Activated T-cell treated with anti-CD3 and anti-CD28 coated beads, Interleukin-2, amount 50 U/mL, for 72 hours (primary cell): ENCODE measurements around the gene OCEL1. TPM values are rescaled to one million over a fixed set of nuclear protein-coding genes. Genes with fewer than 3 reads are reported as not detected.
"Not testable (repeated sequence)": the region's sequence is repeated elsewhere in the genome, so short reads cannot be mapped to it uniquely, and the experiment has no call there.

ENCODE experiments used
- ATAC-seq, 2 donors: fragments of 150-1000 bp; cut with Tn5 transposase; replicated peaks in 1 of 2; 2 replicates each; pipeline ENCODE4 v1.10.0; 2021; ENCODE audit warnings: moderate library complexity in 2 of 2, mild to moderate bottlenecking in 1 of 2
- DNase-seq, 2 donors: peaks; one replicate each; pipeline ENCODE4 v3.0.0; 2021 to 2022; ENCODE audit warnings: mixed read lengths in 1 of 2
- H3K27ac Mint-ChIP-seq: one replicate; pipeline ENCODE4 v1.8.0; 2022; ENCODE audit warnings: mild to moderate bottlenecking, moderate library complexity, mixed read lengths
- H3K27me3 Mint-ChIP-seq: one replicate; pipeline ENCODE4 v1.8.0; 2022; ENCODE audit warnings: low read depth, mixed read lengths
- H3K36me3 Mint-ChIP-seq, 2 donors: one replicate each; pipeline ENCODE4 v1.8.0; 2022; ENCODE audit warnings: mixed read lengths in 2 of 2, mild to moderate bottlenecking in 1 of 2; ENCODE audit not compliant: insufficient read depth in 2 of 2
- H3K4me1 Mint-ChIP-seq: one replicate; pipeline ENCODE4 v1.8.0; 2022; ENCODE audit warnings: low read depth, mixed read lengths
- H3K4me3 Mint-ChIP-seq, 2 donors: one replicate each; pipeline ENCODE4 v1.8.0; 2022; ENCODE audit warnings: mild to moderate bottlenecking in 2 of 2, mixed read lengths in 2 of 2, moderate library complexity in 2 of 2
- H3K9me3 Mint-ChIP-seq, 2 donors: one replicate each; pipeline ENCODE4 v1.8.0; 2022; ENCODE audit warnings: mixed read lengths in 2 of 2
- total RNA-seq, 2 donors: library from RNA; stranded (reverse); gene quantifications; one replicate each; pipeline ENCODE4 v1.2.3, GENCODE V29; 2022

Gene OCEL1
- total RNA-seq, 2 donors from 2014 or later: 19.3 to 19.4 TPM

DNA sequence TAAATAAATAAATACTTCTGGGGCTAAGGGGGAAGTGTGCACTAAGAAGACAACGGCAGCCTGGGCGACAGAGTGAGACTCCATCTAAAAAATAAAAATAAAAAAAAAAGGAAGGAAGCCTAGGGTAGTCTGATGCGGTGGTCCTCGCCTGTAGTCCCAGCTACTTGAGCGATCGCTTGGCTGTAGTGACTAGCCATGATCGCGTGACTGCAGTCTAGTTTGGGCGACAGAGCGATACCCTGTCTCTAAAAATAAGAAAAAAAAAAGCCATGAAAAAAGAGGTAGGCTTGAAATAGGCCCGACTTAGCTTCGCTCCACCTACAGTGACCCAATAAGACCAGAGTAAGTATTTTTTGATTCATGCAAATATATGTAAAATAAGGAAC lies 40.6 kb downstream of the OCEL1 start:
- H3K9me3 Mint-ChIP-seq: no peaks in the 10 kb centered on the region
- peaks cover 5 to 11% of the 10 kb centered on the region in 2 donors for H3K36me3 Mint-ChIP-seq
- peak overlapping the region; percentile 88 to 93 for H3K4me3 Mint-ChIP-seq
- H3K27me3 Mint-ChIP-seq: no peaks in the 10 kb centered on the region
- H3K4me1 Mint-ChIP-seq: peaks cover 24% of the 10 kb centered on the region
- peak overlapping the region; percentile 95 for H3K27ac Mint-ChIP-seq
- no peak for ATAC-seq
- no peak for DNase-seq

DNA sequence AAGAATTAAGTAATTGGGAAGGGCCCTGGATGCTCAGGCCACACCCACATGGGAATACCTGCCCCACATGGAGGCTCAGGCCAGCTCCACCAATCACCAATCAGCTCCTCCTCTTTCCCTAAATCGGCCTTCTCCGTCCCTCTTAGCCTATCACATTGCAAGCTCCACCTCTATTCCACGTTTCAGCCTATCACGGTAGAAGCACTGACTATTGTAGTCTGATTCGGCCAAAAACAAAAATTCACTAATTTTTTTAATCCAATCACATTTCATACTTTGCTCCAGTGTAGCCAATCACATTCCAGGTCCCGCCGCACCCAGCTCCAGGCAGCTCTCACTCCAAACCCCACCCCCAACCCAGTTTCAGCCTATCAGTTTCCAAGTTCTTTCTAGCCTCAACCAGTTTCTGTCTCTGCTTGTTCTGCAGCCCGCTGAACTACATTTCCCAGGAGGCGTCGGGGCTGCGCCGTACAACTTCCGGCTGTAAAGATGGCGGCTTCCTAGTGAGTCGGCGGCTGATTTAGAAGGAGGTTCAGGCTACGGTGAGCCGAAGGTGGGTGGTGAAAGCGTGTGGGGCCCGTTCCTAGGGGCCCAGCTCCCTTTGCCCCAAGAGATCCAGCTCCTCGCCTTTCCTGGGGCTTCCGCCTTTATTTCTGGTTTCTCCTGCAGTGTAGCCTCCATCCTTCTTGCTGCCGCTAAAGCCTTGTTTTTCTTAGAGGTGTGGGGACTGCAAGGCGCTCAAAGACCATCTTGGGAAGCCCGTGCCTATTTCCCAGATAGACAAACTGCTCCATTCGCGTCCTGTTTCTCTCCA lies 41.2 kb downstream of the OCEL1 start, which contains the start of gene BABAM1:
Gene BABAM1, plus strand, starts transcription at position 469 of the 814 bp plus-strand sequence. CDS start 1,364 bp downstream, outside the sequence.
- peak; percentile 93 to 94 for ATAC-seq
- H3K27me3 Mint-ChIP-seq: no peaks in the 10 kb centered on the region
- H3K4me3 Mint-ChIP-seq: peak within 1 kb of the TSS; percentile 88 to 93
- H3K9me3 Mint-ChIP-seq: no peaks in the 10 kb centered on the region
- H3K4me1 Mint-ChIP-seq: peaks cover 24% of the 10 kb centered on the region
- H3K36me3 Mint-ChIP-seq: peaks cover 5 to 11% of the 10 kb centered on the region in 2 donors
- peak; percentile 94 to 98 for DNase-seq
- peak within 1 kb of the TSS; percentile 95 for H3K27ac Mint-ChIP-seq

DNA sequence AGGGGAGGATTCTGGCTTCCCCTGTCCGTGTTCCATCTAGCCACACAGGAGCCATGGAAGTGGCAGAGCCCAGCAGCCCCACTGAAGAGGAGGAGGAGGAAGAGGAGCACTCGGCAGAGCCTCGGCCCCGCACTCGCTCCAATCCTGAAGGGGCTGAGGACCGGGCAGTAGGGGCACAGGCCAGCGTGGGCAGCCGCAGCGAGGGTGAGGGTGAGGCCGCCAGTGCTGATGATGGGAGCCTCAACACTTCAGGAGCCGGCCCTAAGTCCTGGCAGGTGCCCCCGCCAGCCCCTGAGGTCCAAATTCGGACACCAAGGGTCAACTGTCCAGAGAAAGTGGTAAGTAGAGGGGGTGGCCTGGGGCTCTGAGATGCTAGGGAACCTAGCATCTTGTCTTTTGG lies 42.7 kb downstream of the OCEL1 start:
- Mint-ChIP-seq H3K9me3 (no peaks in the 10 kb centered on the region), H3K36me3 (peaks cover 5 to 13% of the 10 kb centered on the region in 2 donors), H3K27me3 (no peaks in the 10 kb centered on the region), H3K27ac (no peak overlapping the region), H3K4me1 (peaks cover 24% of the 10 kb centered on the region), H3K4me3 (peak overlapping the region; percentile 88 to 93)
- ATAC-seq (no peak), DNase-seq (no peak)

DNA sequence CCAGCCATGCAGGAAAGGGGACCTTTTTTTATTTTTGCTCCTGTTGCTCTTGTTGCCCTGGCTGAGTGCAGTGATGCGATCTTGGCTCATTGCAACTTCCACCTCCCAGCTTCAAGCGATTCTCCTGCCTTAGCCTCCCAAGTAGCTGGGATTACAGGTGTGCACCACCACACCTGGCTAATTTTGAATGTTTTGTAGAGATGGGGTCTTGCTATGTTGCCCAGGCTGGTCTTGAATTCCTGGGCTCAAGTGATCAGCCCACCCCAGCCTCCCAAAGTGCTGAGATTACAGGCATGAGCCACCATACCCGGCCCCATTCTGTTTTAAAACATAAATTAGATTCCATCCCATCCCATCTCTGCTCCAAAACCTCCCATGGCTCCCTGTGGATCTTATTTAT lies 48.9 kb downstream of the OCEL1 start:
- not testable (repeated sequence) for H3K27ac Mint-ChIP-seq, ATAC-seq, H3K27me3 Mint-ChIP-seq, DNase-seq, H3K4me3 Mint-ChIP-seq, H3K9me3 Mint-ChIP-seq, H3K4me1 Mint-ChIP-seq
- peaks cover 5 to 16% of the 10 kb centered on the region in 2 donors for H3K36me3 Mint-ChIP-seq

DNA sequence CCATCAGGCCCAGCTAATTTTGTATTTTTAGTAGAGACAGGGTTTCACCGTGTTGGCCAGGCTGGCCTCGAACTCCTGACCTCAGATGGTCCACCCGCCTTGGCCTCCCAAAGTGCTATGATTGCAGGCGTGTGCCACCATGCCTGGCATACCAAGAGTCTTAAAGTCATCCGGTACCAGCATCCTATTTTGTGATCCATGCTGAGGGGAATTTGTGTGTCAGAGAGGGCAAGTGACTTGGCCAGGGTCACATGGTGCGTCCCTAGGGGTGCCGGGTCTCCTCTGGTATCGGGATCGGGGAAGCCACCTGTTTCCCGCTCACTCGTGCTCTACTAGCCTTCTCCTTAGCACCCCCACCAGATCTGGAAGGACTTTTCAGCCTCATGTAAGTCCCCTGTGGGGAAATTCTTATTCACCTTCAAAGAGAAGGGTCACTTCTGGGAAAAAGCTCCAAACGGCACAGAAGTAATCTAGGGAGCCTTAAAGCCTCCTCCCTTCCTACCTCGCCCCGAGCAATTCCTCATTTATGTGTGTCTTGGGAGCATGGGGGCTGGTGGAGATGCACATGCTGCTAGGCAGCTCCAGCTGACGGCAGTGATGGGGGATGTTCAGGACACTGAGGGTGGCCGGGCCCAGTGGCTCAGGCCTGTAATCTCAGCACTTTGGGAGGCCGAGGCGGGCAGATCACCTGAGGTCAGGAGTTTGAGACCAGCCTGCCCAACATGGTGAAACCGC lies 49.6 kb downstream of the OCEL1 start:
- Mint-ChIP-seq H3K4me3 (no peak overlapping the region), H3K9me3 (no peaks in the 10 kb centered on the region), H3K4me1 (no peaks in the 10 kb centered on the region), H3K27ac (no peak overlapping the region), H3K27me3 (no peaks in the 10 kb centered on the region), H3K36me3 (peaks cover 3 to 10% of the 10 kb centered on the region in 2 donors)
- DNase-seq (no peak), ATAC-seq (no peak)

Other genes starting within 250 kb of the OCEL1 start
- under 1 TPM; 0.28 to 0.43 TPM for gene CPAMD8, start 199.4 kb upstream of the OCEL1 start, total RNA-seq
- gene HAUS8, start 150.8 kb upstream of the OCEL1 start, total RNA-seq: 10 to 100 TPM; 37.3 to 45.6 TPM
- gene MYO9B, start 150.4 kb upstream of the OCEL1 start, total RNA-seq: 100 to 1,000 TPM; 106 to 135 TPM
- 10 to 100 TPM; 27.2 to 32.8 TPM for gene USE1, start 10.9 kb upstream of the OCEL1 start, total RNA-seq
- gene NR2F6, start 19.7 kb downstream of the OCEL1 start, total RNA-seq: 1 to 10 TPM; 4.7 to 6.4 TPM
- under 1 TPM; 0.19 to 0.46 TPM for gene USHBP1, start 38.5 kb downstream of the OCEL1 start, total RNA-seq
- 10 to 100 TPM; 86.6 to 96.1 TPM for gene BABAM1, start 41.2 kb downstream of the OCEL1 start, total RNA-seq
- 1 to 10 TPM; 5.8 to 8.9 TPM for gene ANKLE1, start 55.7 kb downstream of the OCEL1 start, total RNA-seq
- gene ABHD8, start 77.2 kb downstream of the OCEL1 start, total RNA-seq: 10 to 100 TPM; 16.1 to 16.6 TPM
- 10 to 100 TPM; 75.0 to 75.8 TPM for gene MRPL34, start 79.6 kb downstream of the OCEL1 start, total RNA-seq
- 10 to 100 TPM; 29.6 to 40.2 TPM for gene DDA1, start 83.3 kb downstream of the OCEL1 start, total RNA-seq
- 10 to 100 TPM; 11.1 to 13.7 TPM for gene ANO8, start 108.6 kb downstream of the OCEL1 start, total RNA-seq
- 10 to 100 TPM; 26.0 to 39.1 TPM for gene GTPBP3, start 111.3 kb downstream of the OCEL1 start, total RNA-seq
- not detected for gene PLVAP, start 151.1 kb downstream of the OCEL1 start, total RNA-seq
- 1 to 10 TPM; 2.2 to 2.8 TPM for gene CCDC194, start 168.0 kb downstream of the OCEL1 start, total RNA-seq
- gene BST2, start 179.4 kb downstream of the OCEL1 start, total RNA-seq: 10 to 100 TPM; 40.9 to 75.0 TPM
- 10 to 100 TPM; 32.4 to 38.4 TPM for gene MVB12A, start 193.8 kb downstream of the OCEL1 start, total RNA-seq
- not detected for gene TMEM221, start 222.4 kb downstream of the OCEL1 start, total RNA-seq
- not detected for gene NXNL1, start 234.7 kb downstream of the OCEL1 start, total RNA-seq
- 1 to 10 TPM; 3.5 to 4.4 TPM for gene SLC27A1, start 244.3 kb downstream of the OCEL1 start, total RNA-seq